IMR-90 (cell line): Measurements from ENCODE around the gene OR2A25. TPM values are rescaled to one million over a fixed set of nuclear protein-coding genes. Genes with fewer than 3 reads are reported as not detected.

Experiments
- ATAC-seq: fragments of 200-7000 bp; cut with Tn5 transposase; 2 replicates; pipeline ENCODE4 v1.9.1; 2020; ENCODE audit warnings: low read depth, mild to moderate bottlenecking, moderate library complexity
- BruUV-seq: library from RNA; stranded (reverse); fragments of 400-500 nt; replicated peaks from 2 replicates; lab custom pipeline; 2021; lab: Mats Ljungman, UMichigan
- CTCF ChIA-PET: fragments of 300-600 bp; formaldehyde crosslinking; extraction: SDS; loops from one replicate; lab custom pipeline; 2021; ENCODE audit warnings: antibody characterized with exemption; lab: Yijun Ruan, JAX
- POLR2A ChIA-PET: fragments of 300-600 bp; sonication (Branson Sonifier 250); formaldehyde crosslinking; loops from one replicate; lab custom pipeline; 2022; ENCODE audit warnings: antibody characterized with exemption; ENCODE audit not compliant: unreplicated experiment; lab: Charles Lee
- DNase-seq: peaks from one replicate; pipeline ENCODE4 v3.0.0; 2013
- H2AFZ ChIP-seq: replicated peaks from 2 replicates; pipeline ENCODE3; 2013; ENCODE audit warnings: low read length, mild to moderate bottlenecking; ENCODE audit not compliant: poor library complexity
- H2AK5ac ChIP-seq: 2 replicates; pipeline ENCODE4 v1.6.1; 2013; ENCODE audit warnings: low read depth, low read length, inconsistent platforms
- H2AK9ac ChIP-seq: replicated peaks from 2 replicates; pipeline ENCODE3; 2013; ENCODE audit warnings: mild to moderate bottlenecking, low read depth, low read length, moderate library complexity; ENCODE audit not compliant: poor library complexity
- H2BK120ac ChIP-seq: 2 replicates; pipeline ENCODE4 v1.6.1; 2013; ENCODE audit warnings: low read depth, low read length, inconsistent platforms
- H2BK15ac ChIP-seq: 3 replicates; pipeline ENCODE4 v1.6.1; 2013; ENCODE audit warnings: low read depth, low read length, inconsistent platforms
- H2BK20ac ChIP-seq: 2 replicates; pipeline ENCODE4 v1.6.1; 2013; ENCODE audit warnings: low read depth, mild to moderate bottlenecking, inconsistent platforms, low read length, moderate library complexity
- H2BK5ac ChIP-seq: 2 replicates; pipeline ENCODE4 v1.6.1; 2013; ENCODE audit warnings: mild to moderate bottlenecking, low read depth, low read length, inconsistent platforms; ENCODE audit not compliant: poor library complexity, severe bottlenecking
- H3K14ac ChIP-seq: replicated peaks from 2 replicates; pipeline ENCODE4 v1.6.1; 2013; ENCODE audit warnings: low read depth, low read length, inconsistent platforms
- H3K18ac ChIP-seq: 2 replicates; pipeline ENCODE4 v1.6.1; 2013; ENCODE audit warnings: low read depth, low read length, control low read depth
- H3K23ac ChIP-seq: 2 replicates; pipeline ENCODE4 v1.6.1; 2013; ENCODE audit warnings: low read depth, low read length, inconsistent platforms
- H3K27ac ChIP-seq: 2 replicates; pipeline ENCODE4 v1.5.1; 2013; ENCODE audit warnings: mild to moderate bottlenecking, control low read depth, low read length; ENCODE audit not compliant: insufficient read depth
- H3K27me3 ChIP-seq: 2 replicates; pipeline ENCODE4 v1.6.1; 2013; ENCODE audit warnings: low read length; ENCODE audit not compliant: control insufficient read depth, insufficient read depth
- H3K36me3 ChIP-seq: 2 replicates; pipeline ENCODE4 v1.6.1; 2013; ENCODE audit warnings: low read length, mixed read lengths; ENCODE audit not compliant: control insufficient read depth, insufficient read depth
- H3K4ac ChIP-seq: 2 replicates; pipeline ENCODE4 v1.6.1; 2013; ENCODE audit warnings: low read depth, low read length, inconsistent platforms
- H3K4me1 ChIP-seq: 2 replicates; pipeline ENCODE4 v1.6.1; 2013; ENCODE audit warnings: low read length, mixed read lengths; ENCODE audit not compliant: control insufficient read depth, insufficient read depth
- H3K4me2 ChIP-seq: 2 replicates; pipeline ENCODE4 v1.6.1; 2013; ENCODE audit warnings: low read depth, mild to moderate bottlenecking, control low read depth, low read length, moderate library complexity
- H3K4me3 ChIP-seq: 2 replicates; pipeline ENCODE4 v1.5.1; 2013; ENCODE audit warnings: low read depth, mild to moderate bottlenecking, control low read depth, low read length, moderate library complexity; ENCODE audit not compliant: insufficient read depth
- H3K56ac ChIP-seq: 2 replicates; pipeline ENCODE4 v1.6.1; 2013; ENCODE audit warnings: low read length, inconsistent platforms; ENCODE audit not compliant: insufficient read depth; ENCODE audit errors: extremely low read depth
- H3K79me1 ChIP-seq, 2 experiments: 2 replicates each; pipeline ENCODE4 v1.6.1; 2013; ENCODE audit warnings: low read length in 2 of 2, inconsistent platforms in 1 of 2, low read depth in 1 of 2
- H3K9ac ChIP-seq: 2 replicates; pipeline ENCODE4 v1.6.1; 2013; ENCODE audit warnings: low read depth, low read length, control low read depth
- H3K9me1 ChIP-seq: 2 replicates; pipeline ENCODE4 v1.6.1; 2013; ENCODE audit warnings: low read length, inconsistent platforms; ENCODE audit not compliant: insufficient read depth
- H3K9me3 ChIP-seq: 2 replicates; pipeline ENCODE4 v1.6.1; 2013; ENCODE audit warnings: low read length; ENCODE audit not compliant: control insufficient read depth, insufficient read depth
- H4K20me1 ChIP-seq: 2 replicates; pipeline ENCODE4 v1.6.1; 2013; ENCODE audit warnings: low read length, inconsistent platforms; ENCODE audit not compliant: insufficient read depth
- H4K5ac ChIP-seq: 2 replicates; pipeline ENCODE4 v1.6.1; 2013; ENCODE audit warnings: mild to moderate bottlenecking, low read depth, low read length, control low read depth
- H4K8ac ChIP-seq, 2 experiments: 2 replicates each; pipeline ENCODE4 v1.6.1; 2013; ENCODE audit warnings: low read depth in 2 of 2, low read length in 2 of 2, control low read depth in 1 of 2, inconsistent platforms in 1 of 2
- H4K91ac ChIP-seq: 2 replicates; pipeline ENCODE4 v1.6.1; 2013; ENCODE audit warnings: low read depth, low read length, inconsistent platforms; ENCODE audit not compliant: insufficient read depth
- CEBPB ChIP-seq: IDR thresholded peaks from 2 replicates; pipeline ENCODE4 v1.6.1; 2012; ENCODE audit warnings: low read depth, low read length, improper control_type of control experiment
- CHD1 ChIP-seq: IDR thresholded peaks from 2 replicates; pipeline ENCODE4 v1.6.1; 2012; ENCODE audit warnings: low read depth, low read length, improper control_type of control experiment
- ELK1 ChIP-seq: fragments of 150-350 bp; IDR thresholded peaks from 2 replicates; pipeline ENCODE4 v1.6.1; 2016; ENCODE audit warnings: low read depth, mild to moderate bottlenecking, low read length, moderate library complexity, borderline replicate concordance
- FOS ChIP-seq: fragments of 150-350 bp; IDR thresholded peaks from 2 replicates; pipeline ENCODE4 v1.6.1; 2016; ENCODE audit warnings: low read depth, low read length
- MAFK ChIP-seq: IDR thresholded peaks from 2 replicates; pipeline ENCODE4 v1.6.1; 2012; ENCODE audit warnings: low read depth, low read length, improper control_type of control experiment
- POLR2A ChIP-seq: IDR thresholded peaks from 2 replicates; pipeline ENCODE4 v1.6.1; 2012; ENCODE audit warnings: mild to moderate bottlenecking, low read depth, low read length
- RAD21 ChIP-seq: IDR thresholded peaks from 2 replicates; pipeline ENCODE4 v1.6.1; 2012; ENCODE audit warnings: low read length, improper control_type of control experiment
- SMC3 ChIP-seq: fragments of 150-350 bp; IDR thresholded peaks from 2 replicates; pipeline ENCODE4 v1.6.1; 2016; ENCODE audit warnings: low read depth, mild to moderate bottlenecking, antibody characterized with exemption, low read length, moderate library complexity
- dilution Hi-C: fragments of 300-500 bp; cut with HindIII; formaldehyde crosslinking; loops from one replicate; pipeline ENCODE4 v1.14.3; 2018; ENCODE audit warnings: low sequenced_read_pairs; ENCODE audit not compliant: unreplicated experiment
- in situ Hi-C: fragments of 300-500 bp; cut with MboI; formaldehyde crosslinking; loops from 3 replicates; pipeline ENCODE4 v1.14.3; 2019; ENCODE audit warnings: low sequenced_read_pairs, inconsistent platforms, mixed read lengths
- intact Hi-C: fragments of 100-400 bp; cut with micrococcal nuclease; formaldehyde crosslinking; loops from 2 replicates; pipeline ENCODE4 v1.10.0; 2022
- polyA plus RNA-seq, 3 experiments: library from polyadenylated mRNA; depleted of rRNA; stranded (reverse); fragments of >200 nt; gene quantifications; 2 replicates each; pipeline ENCODE4 v1.2.3, GENCODE V29; 2012; ENCODE audit warnings: low replicate concordance in 1 of 3
- total RNA-seq: library from RNA; depleted of rRNA; stranded (reverse); fragments of >200 nt; gene quantifications from 2 replicates; pipeline ENCODE4 v1.2.3, GENCODE V29; 2012

Gene OR2A25
- total and polyA plus RNA-seq, 2 of the 4 experiments (the other 2 are of a cell fraction): not detected

- no peaks in the 10 kb centered on the region for H3K27me3 ChIP-seq
- in situ Hi-C loops (no loop called here), dilution Hi-C loops (no loop called here), intact Hi-C loops (no loop called here)
- H3K4me1 ChIP-seq: no peaks in the 10 kb centered on the region
- H3K23ac ChIP-seq: no peak overlapping the region
- no peak overlapping the region for H4K91ac ChIP-seq
- H2BK15ac ChIP-seq: no peak overlapping the region
- CTCF ChIA-PET: no interaction called here
- no peak overlapping the region for H2BK5ac ChIP-seq
- no peak for ATAC-seq
- H3K56ac ChIP-seq: no peak overlapping the region
- H4K8ac ChIP-seq: no peak overlapping the region
- H3K4me3 ChIP-seq: no peak overlapping the region
- H2BK120ac ChIP-seq: no peak overlapping the region
- no TSS peak for BruUV-seq
- H2AFZ ChIP-seq: no peak overlapping the region
- H2AK9ac ChIP-seq: no peak overlapping the region
- H3K9me1 ChIP-seq: no peaks in the 10 kb centered on the region
- no peak overlapping the region for H3K27ac ChIP-seq
- H3K14ac ChIP-seq: no peak overlapping the region
- no peak for TF ChIP-seq RAD21
- no peak for TF ChIP-seq POLR2A
- no peak for TF ChIP-seq SMC3
- no peak for TF ChIP-seq CHD1
- no peak for TF ChIP-seq CEBPB
- TF ChIP-seq ELK1: no peak
- TF ChIP-seq FOS: no peak
- no peak for TF ChIP-seq MAFK
- H2AK5ac ChIP-seq: no peak overlapping the region
- H3K9me3 ChIP-seq: no peaks in the 10 kb centered on the region
- no peak overlapping the region for H3K18ac ChIP-seq
- no peaks in the 10 kb centered on the region for H3K79me1 ChIP-seq
- no peak overlapping the region for H3K9ac ChIP-seq
- H4K20me1 ChIP-seq: no peaks in the 10 kb centered on the region
- POLR2A ChIA-PET: no interaction called here
- no peak overlapping the region for H2BK20ac ChIP-seq
- DNase-seq: no peak
- no peaks in the 10 kb centered on the region for H3K36me3 ChIP-seq
- no peak overlapping the region for H4K5ac ChIP-seq
- H3K4ac ChIP-seq: no peak overlapping the region
- H3K4me2 ChIP-seq: no peak overlapping the region
Measured at GRCh38 chr7:144102041-144102440, 32.4 kb downstream of the OR2A25 start.
